NCI-H774 (cell line): ENCODE results near the gene FOXP2.
A peak's percentile ranks its signal among the peaks of the same experiment; 100 is the strongest.
"Not testable (repeated sequence)": the region's sequence is repeated elsewhere in the genome, so short reads cannot be mapped to it uniquely, and the experiment has no call there.

ENCODE experiments used
- DNase-seq: peaks from one replicate; lab custom pipeline; 2025; lab: John Stamatoyannopoulos, UW

Gene FOXP2

GRCh38 chr7:114590298-114590697, 175.7 kb downstream of the FOXP2 start:
- no peak for DNase-seq

GRCh38 chr7:114598946-114599345, 184.3 kb downstream of the FOXP2 start:
- no peak for DNase-seq

GRCh38 chr7:114606100-114606499, 191.5 kb downstream of the FOXP2 start:
- no peak for DNase-seq

GRCh38 chr7:114608822-114609221, 194.2 kb downstream of the FOXP2 start:
- not testable (repeated sequence) for DNase-seq

GRCh38 chr7:114620208-114620607, 205.6 kb downstream of the FOXP2 start:
- no peak for DNase-seq

- DNase-seq = no peak
Observed at GRCh38 chr7:114622221-114622620, 207.6 kb downstream of the FOXP2 start.

- no peak for DNase-seq
Observed at GRCh38 chr7:114623146-114623545, 208.5 kb downstream of the FOXP2 start.

GRCh38 chr7:114627231-114627630, 212.6 kb downstream of the FOXP2 start:
- no peak for DNase-seq

- DNase-seq = no peak
Observed at GRCh38 chr7:114628362-114628761, 213.7 kb downstream of the FOXP2 start.

GRCh38 chr7:114629762-114630161, 215.1 kb downstream of the FOXP2 start:
- no peak for DNase-seq

- DNase-seq = no peak
Observed at GRCh38 chr7:114630201-114630990, 215.8 kb downstream of the FOXP2 start.

GRCh38 chr7:114631249-114631822, 216.7 kb downstream of the FOXP2 start:
- DNase-seq = no peak

- DNase-seq = no peak
Observed at GRCh38 chr7:114639451-114639850, 224.8 kb downstream of the FOXP2 start.

- no peak for DNase-seq
Observed at GRCh38 chr7:114644455-114644854, 229.8 kb downstream of the FOXP2 start.

GRCh38 chr7:114645451-114645850, 230.8 kb downstream of the FOXP2 start:
- peak; percentile 79 for DNase-seq

- no peak for DNase-seq
Observed at GRCh38 chr7:114647518-114647917, 232.9 kb downstream of the FOXP2 start.

- DNase-seq = no peak
Observed at GRCh38 chr7:114648117-114648516, 233.5 kb downstream of the FOXP2 start.

- peak; percentile 24 for DNase-seq
Observed at GRCh38 chr7:114648680-114649079, 234.1 kb downstream of the FOXP2 start.

- DNase-seq = no peak
Observed at GRCh38 chr7:114649689-114650088, 235.1 kb downstream of the FOXP2 start.

GRCh38 chr7:114650491-114650890, 235.9 kb downstream of the FOXP2 start:
- DNase-seq = no peak

GRCh38 chr7:114652041-114652440, 237.4 kb downstream of the FOXP2 start:
- peak; percentile 83 for DNase-seq

GRCh38 chr7:114653364-114654088, 238.9 kb downstream of the FOXP2 start:
- DNase-seq = peak; percentile 65

GRCh38 chr7:114656466-114656865, 241.9 kb downstream of the FOXP2 start:
- no peak for DNase-seq
